Coronary artery (tissue), 2 donors: ENCODE measurements around the gene RASGRP3.

Experiments
- DNase-seq: peaks from one replicate; pipeline ENCODE4 v3.0.0-alpha.2; 2017; ENCODE audit warnings: low spot score
- H3K27ac ChIP-seq, 2 donors: fragments of 200-600 bp; sonication (generic); one replicate each; pipeline ENCODE4 v1.5.1; 2016 to 2019
- H3K4me3 ChIP-seq: fragments of 200-600 bp; sonication (generic); 2 replicates; pipeline ENCODE4 v1.5.1; 2016; ENCODE audit warnings: mild to moderate bottlenecking, moderate library complexity
- TF ChIP-seq, protein P1 (sequence below): fragments of 200-600 bp; sonication (generic); IDR thresholded peaks from one replicate; pipeline ENCODE4 v1.5.1; 2019; ENCODE audit warnings: antibody characterized with exemption

The RASGRP3 gene

DNA sequence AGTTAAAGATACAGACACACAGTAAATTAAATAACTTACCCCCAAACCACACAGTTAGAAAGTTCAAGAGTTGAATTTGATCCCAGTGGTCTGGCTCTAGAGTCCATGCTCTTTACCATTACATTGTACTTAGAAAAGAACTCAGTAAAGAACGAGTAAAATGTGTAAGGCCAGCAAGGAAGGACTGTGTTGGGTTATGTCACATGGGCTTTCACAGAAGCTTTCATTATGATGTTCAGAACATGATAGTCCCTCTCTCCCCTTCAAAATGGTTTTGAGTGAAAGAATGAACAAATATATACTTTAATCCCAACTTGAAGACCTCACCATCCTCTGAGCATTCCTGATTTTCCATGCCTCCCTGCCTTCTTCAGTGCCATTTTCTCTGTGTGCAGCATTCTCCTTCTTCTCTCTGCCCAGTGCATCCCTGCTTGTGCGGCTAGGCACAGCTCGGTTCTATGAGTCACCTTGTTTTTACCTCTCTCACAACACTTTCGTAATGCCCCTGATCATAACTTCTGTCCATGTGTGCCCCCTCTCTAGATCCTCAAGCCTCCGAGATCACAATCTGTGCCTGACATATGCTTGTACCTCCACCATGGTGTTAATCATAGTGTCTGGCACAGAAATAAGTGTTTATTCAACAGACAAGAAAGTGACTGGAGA, 22.0 kb downstream of the RASGRP3 start:
- H3K27ac ChIP-seq: no peak overlapping the region
- TF ChIP-seq, protein P1, sequence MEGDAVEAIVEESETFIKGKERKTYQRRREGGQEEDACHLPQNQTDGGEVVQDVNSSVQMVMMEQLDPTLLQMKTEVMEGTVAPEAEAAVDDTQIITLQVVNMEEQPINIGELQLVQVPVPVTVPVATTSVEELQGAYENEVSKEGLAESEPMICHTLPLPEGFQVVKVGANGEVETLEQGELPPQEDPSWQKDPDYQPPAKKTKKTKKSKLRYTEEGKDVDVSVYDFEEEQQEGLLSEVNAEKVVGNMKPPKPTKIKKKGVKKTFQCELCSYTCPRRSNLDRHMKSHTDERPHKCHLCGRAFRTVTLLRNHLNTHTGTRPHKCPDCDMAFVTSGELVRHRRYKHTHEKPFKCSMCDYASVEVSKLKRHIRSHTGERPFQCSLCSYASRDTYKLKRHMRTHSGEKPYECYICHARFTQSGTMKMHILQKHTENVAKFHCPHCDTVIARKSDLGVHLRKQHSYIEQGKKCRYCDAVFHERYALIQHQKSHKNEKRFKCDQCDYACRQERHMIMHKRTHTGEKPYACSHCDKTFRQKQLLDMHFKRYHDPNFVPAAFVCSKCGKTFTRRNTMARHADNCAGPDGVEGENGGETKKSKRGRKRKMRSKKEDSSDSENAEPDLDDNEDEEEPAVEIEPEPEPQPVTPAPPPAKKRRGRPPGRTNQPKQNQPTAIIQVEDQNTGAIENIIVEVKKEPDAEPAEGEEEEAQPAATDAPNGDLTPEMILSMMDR: no peak
- no peak overlapping the region for H3K4me3 ChIP-seq
- DNase-seq: no peak

DNA sequence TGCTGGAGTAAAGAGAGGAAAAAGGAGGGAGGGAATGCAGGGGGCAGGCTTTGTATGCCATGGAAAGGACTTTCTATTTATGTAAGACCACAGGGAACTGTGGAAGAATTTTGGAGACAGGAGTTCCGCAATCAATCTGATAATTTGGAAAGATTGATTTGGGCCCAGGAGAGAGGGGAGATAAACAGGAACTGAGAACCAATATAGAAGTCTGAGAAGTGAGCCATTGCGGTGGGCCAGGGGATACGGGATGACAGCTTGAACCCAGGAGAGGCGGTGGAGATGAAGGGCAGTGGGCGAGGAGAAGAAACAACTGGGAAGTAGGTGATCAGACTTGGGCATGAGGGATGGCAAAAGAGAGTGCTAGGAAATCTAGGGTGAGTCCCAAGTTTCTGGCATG, 23.7 kb downstream of the RASGRP3 start:
- Histone ChIP-seq H3K27ac (no peak overlapping the region), H3K4me3 (no peak overlapping the region)
- no peak for DNase-seq
- TF ChIP-seq, protein P1: no peak

DNA sequence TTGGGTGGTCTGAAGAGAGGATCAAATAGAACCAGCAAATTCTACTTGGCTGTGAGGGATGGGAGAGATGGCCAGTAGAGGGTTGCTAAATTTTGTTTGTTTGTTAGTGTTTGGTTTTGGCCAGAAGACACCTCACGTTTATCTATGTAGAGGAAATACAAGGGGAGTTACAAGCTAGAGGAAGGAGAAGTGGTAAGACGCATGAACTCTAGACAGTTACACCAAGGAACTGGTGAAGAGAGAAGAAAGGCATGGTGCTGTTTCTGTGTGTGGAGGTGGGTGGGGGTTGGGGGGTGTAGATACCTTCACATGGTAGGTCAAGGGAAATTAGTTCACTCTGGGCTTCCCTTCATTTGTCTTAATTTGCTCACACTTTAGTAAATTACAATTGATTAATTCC, 25.6 kb downstream of the RASGRP3 start:
- DNase-seq: no peak
- TF ChIP-seq, protein P1: no peak
- Histone ChIP-seq H3K4me3 (no peak overlapping the region), H3K27ac (no peak overlapping the region)

DNA sequence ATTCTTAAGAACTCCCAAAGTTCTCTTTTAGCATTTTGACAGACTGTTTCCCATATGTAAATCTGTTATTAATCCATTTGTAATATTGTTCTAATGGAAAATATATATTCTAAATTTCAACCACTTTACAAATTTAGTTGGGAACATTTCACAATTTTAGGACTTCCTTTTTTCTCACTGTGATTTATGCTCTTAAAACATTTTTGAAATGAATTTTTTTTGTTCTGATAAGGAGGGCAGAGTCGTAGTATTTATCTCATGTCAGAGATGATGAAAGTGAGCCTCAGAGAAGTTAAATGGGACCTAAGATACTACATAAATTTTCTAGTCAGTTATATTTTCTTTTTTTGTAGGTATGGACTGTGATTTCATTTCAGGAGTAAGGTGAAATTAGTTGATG, 26.6 kb downstream of the RASGRP3 start:
- H3K27ac ChIP-seq: no peak overlapping the region
- DNase-seq: no peak
- H3K4me3 ChIP-seq: no peak overlapping the region
- TF ChIP-seq, protein P1: no peak

DNA sequence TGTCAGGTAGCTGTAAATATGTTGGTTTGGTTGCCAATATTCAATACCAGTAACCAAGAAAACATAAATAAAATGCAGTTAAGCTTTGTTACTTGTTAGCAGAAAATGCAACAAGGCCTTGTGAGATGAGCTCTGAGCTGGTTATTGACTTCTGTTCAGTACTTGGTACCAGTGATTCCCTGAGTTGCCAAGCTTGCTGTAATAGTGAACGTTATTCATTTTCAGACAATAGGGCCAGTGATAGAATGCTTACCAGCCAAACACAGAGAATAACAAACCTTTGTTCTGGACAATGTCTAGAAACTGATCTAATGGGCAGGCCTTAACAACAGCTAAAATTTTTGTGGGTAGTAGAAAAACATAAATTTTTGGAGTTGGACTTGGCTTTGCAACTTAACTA, 29.5 kb downstream of the RASGRP3 start:
- DNase-seq: no peak
- Histone ChIP-seq H3K4me3 (no peak overlapping the region), H3K27ac (no peak overlapping the region)
- TF ChIP-seq, protein P1: no peak

DNA sequence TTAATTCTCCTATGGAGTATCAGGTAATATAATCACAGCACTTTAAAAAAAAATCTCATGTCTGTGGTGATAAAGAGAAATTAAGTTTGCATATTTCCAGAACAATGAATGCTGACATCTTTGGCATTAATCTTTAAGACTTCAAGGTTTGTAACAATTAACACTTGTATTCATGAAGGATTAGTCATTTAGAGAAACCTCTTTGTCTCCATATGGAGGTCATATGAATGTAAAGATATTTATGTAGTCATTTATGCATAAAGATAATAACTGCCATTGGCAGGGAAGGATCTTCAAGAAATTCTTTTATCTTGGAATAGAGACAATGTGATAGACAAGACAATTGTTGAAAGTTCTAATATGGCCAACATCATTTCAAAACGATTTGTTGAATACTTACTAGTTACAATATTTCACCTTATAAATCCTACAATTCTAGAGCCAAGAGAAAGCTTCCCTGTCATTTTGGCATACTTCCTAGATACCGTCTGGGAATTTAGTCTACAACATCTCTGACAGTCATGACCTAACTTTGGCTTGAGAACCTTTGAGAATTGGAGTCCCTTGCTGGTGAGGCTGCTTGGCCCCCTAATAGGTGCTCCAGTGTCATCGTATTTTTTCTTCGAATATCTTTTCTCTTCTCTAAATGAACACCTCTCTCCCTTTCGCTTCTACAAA, 33.6 kb downstream of the RASGRP3 start:
- H3K4me3 ChIP-seq: no peak overlapping the region
- TF ChIP-seq, protein P1: no peak
- DNase-seq: no peak
- H3K27ac ChIP-seq: no peak overlapping the region

DNA sequence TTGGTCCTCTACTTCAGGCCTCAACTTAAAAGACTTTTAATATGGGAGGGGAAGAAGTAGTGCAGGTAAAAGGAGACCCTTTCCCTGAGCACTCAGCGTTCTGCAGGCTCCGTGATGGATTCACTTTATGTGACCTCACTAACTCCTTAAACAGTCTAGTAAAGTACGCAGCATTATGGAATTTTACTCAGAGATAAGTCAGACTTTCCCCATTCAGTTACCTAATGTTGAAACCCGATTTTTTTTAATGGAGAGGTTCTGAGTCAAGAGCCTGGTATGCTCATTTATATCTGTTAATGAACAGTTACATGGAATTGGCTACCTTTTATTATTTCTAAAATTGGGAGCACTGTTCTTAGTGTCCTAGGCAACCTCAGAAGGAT, 34.1 kb downstream of the RASGRP3 start:
- no peak for DNase-seq
- Histone ChIP-seq H3K27ac (no peak overlapping the region), H3K4me3 (no peak overlapping the region)
- TF ChIP-seq, protein P1: no peak
